Neural crest cell (in vitro differentiated cells): Measurements from ENCODE around the gene EHD1. TPM values are rescaled to one million over a fixed set of nuclear protein-coding genes. Genes with fewer than 3 reads are reported as not detected.

ENCODE experiments used
- DNase-seq: peaks from one replicate; pipeline ENCODE4 v3.0.0; 2021; ENCODE audit warnings: low read depth, mixed read lengths, low spot score
- H3K27ac Mint-ChIP-seq: one replicate; pipeline ENCODE4 v1.8.0; 2021; ENCODE audit warnings: mild to moderate bottlenecking, mixed read lengths; ENCODE audit not compliant: unreplicated experiment
- H3K27me3 Mint-ChIP-seq: 2 replicates; pipeline ENCODE4 v1.8.0; 2021; ENCODE audit warnings: low read depth, mild to moderate bottlenecking, mixed read lengths
- H3K36me3 Mint-ChIP-seq: 2 replicates; pipeline ENCODE4 v1.8.0; 2021; ENCODE audit warnings: low read depth, mild to moderate bottlenecking, mixed read lengths
- H3K4me1 Mint-ChIP-seq: 2 replicates; pipeline ENCODE4 v1.8.0; 2021; ENCODE audit warnings: mixed read lengths
- H3K4me3 Mint-ChIP-seq: one replicate; pipeline ENCODE4 v1.8.0; 2021; ENCODE audit warnings: mild to moderate bottlenecking, mixed read lengths
- H3K9me3 Mint-ChIP-seq: 2 replicates; pipeline ENCODE4 v1.8.0; 2021; ENCODE audit warnings: mixed read lengths
- CTCF ChIP-seq: fragments of 200-600 bp; sonication (generic); conservative IDR thresholded peaks from 2 replicates; pipeline ENCODE4 v1.5.0; 2021; ENCODE audit warnings: antibody characterized with exemption, mild to moderate bottlenecking
- total RNA-seq: library from RNA; stranded (reverse); gene quantifications from 2 replicates; pipeline ENCODE4 v1.2.1, GENCODE V29; 2021

EHD1 gene
- total RNA-seq, 1 donor from 2014 or later, result 74.2 TPM

GRCh38 chr11:64914123-64914522 is 35.7 kb upstream of the EHD1 start:
- H3K27me3 Mint-ChIP-seq, result no peaks in the 10 kb centered on the region
- no peak for TF ChIP-seq CTCF
- H3K9me3 Mint-ChIP-seq, result no peaks in the 10 kb centered on the region
- no peak for DNase-seq
- H3K27ac Mint-ChIP-seq, result no peak overlapping the region
- peaks cover 24% of the 10 kb centered on the region for H3K4me1 Mint-ChIP-seq
- no peaks in the 10 kb centered on the region for H3K36me3 Mint-ChIP-seq
- H3K4me3 Mint-ChIP-seq, result peak overlapping the region; percentile 80

- no peak for TF ChIP-seq CTCF
- H3K4me1 Mint-ChIP-seq, result peaks cover 24% of the 10 kb centered on the region
- no peaks in the 10 kb centered on the region for H3K36me3 Mint-ChIP-seq
- no peak overlapping the region for H3K4me3 Mint-ChIP-seq
- H3K27me3 Mint-ChIP-seq, result no peaks in the 10 kb centered on the region
- H3K9me3 Mint-ChIP-seq, result no peaks in the 10 kb centered on the region
- H3K27ac Mint-ChIP-seq, result no peak overlapping the region
- no peak for DNase-seq
Observed at GRCh38 chr11:64913171-64913727, 34.8 kb upstream of the EHD1 start.

- Mint-ChIP-seq H3K27me3 (no peaks in the 10 kb centered on the region), H3K9me3 (no peaks in the 10 kb centered on the region), H3K27ac (no peak overlapping the region), H3K36me3 (no peaks in the 10 kb centered on the region), H3K4me1 (peaks cover 10% of the 10 kb centered on the region), H3K4me3 (peak overlapping the region; percentile 59)
- TF ChIP-seq CTCF, result no peak
- DNase-seq, result no peak
Observed at GRCh38 chr11:64911689-64912088, 33.3 kb upstream of the EHD1 start.

GRCh38 chr11:64911142-64911541 is 32.7 kb upstream of the EHD1 start:
- Mint-ChIP-seq H3K4me3 (no peak overlapping the region), H3K27ac (no peak overlapping the region), H3K36me3 (no peaks in the 10 kb centered on the region), H3K27me3 (no peaks in the 10 kb centered on the region), H3K4me1 (peaks cover 4% of the 10 kb centered on the region), H3K9me3 (no peaks in the 10 kb centered on the region)
- DNase-seq, result no peak
- TF ChIP-seq CTCF, result no peak

- no peaks in the 10 kb centered on the region for H3K36me3 Mint-ChIP-seq
- no peak overlapping the region for H3K27ac Mint-ChIP-seq
- no peaks in the 10 kb centered on the region for H3K9me3 Mint-ChIP-seq
- H3K4me1 Mint-ChIP-seq, result no peaks in the 10 kb centered on the region
- TF ChIP-seq CTCF, result no peak
- no peak for DNase-seq
- H3K27me3 Mint-ChIP-seq, result no peaks in the 10 kb centered on the region
- no peak overlapping the region for H3K4me3 Mint-ChIP-seq
Observed at GRCh38 chr11:64910451-64911093, 32.2 kb upstream of the EHD1 start.
